Duodenal mucosa (tissue), 2 donors: ENCODE results near the gene PTPRN2.

Experiments used
- H3K27ac ChIP-seq: one replicate; pipeline ENCODE4 v1.7.0; 2013; ENCODE audit warnings: low read depth, low read length
- H3K27me3 ChIP-seq, 2 donors: one replicate each; pipeline ENCODE4 v1.7.0; 2013; ENCODE audit warnings: low read length in 2 of 2, control low read depth in 1 of 2; ENCODE audit not compliant: insufficient read depth in 2 of 2, control insufficient read depth in 1 of 2
- H3K36me3 ChIP-seq, 2 donors: one replicate each; pipeline ENCODE4 v1.7.0; 2013; ENCODE audit warnings: low read length in 2 of 2, control low read depth in 1 of 2; ENCODE audit not compliant: insufficient read depth in 2 of 2, control insufficient read depth in 1 of 2
- H3K4me1 ChIP-seq, 2 donors: one replicate each; pipeline ENCODE4 v1.7.0; 2013; ENCODE audit warnings: low read length in 2 of 2, control low read depth in 1 of 2; ENCODE audit not compliant: insufficient read depth in 2 of 2, control insufficient read depth in 1 of 2
- H3K4me3 ChIP-seq, 2 donors: one replicate each; pipeline ENCODE4 v1.7.0; 2013; ENCODE audit warnings: low read length in 2 of 2, low read depth in 1 of 2
- H3K9ac ChIP-seq, 2 donors: one replicate each; pipeline ENCODE4 v1.7.0; 2013; ENCODE audit warnings: low read length in 2 of 2, low read depth in 1 of 2
- H3K9me3 ChIP-seq, 2 donors: one replicate each; pipeline ENCODE4 v1.7.0; 2013; ENCODE audit warnings: low read length in 2 of 2, control low read depth in 1 of 2; ENCODE audit not compliant: control insufficient read depth in 1 of 2

Gene PTPRN2

DNA sequence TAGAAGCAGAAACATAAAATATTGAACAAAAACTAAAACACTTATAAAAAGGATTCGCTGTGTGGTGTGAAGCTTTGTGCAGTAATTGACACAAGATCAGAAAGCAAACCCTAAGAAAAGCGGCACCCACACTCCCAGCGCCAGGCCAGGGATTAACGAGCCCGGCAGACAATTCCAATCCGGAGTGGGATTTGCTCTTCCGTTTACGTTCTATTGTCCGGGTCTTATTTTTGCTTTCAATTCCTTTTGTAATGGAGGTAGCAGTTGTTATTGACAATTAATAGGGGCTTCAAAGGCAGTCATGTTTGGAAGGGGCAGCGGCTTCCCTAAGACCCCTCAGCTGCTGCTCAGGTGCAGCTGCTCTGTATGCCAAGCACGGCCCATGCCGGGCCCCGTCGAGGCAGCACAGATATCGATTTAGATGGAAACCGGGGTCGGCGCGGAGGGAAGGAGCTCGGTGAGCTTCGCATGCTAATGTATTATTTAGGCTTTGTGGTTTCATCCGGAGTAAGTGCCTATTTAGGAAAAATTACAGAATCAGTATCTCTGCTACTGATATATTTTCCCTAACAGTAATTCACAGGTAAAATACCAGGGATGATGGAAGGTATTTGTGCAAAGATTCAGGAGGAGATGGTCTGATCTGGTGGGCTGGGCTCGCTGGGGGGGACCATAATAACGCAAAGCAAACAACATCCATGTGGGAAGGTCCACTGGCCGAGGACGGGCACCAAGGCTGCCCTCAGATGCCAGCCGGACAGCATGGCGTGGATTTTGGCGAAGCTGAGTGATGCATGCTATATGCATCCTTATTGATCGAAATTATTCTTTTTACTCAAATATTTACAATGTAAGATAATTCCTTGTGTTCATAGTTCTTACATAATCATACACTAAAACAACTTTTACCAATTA lies 561.7 kb downstream of the PTPRN2 start:
- Histone ChIP-seq H3K36me3 (no peaks in the 10 kb centered on the region), H3K4me1 (no peaks in the 10 kb centered on the region), H3K27ac (no peak overlapping the region), H3K9me3 (no peaks in the 10 kb centered on the region), H3K9ac (no peak overlapping the region), H3K27me3 (no peaks in the 10 kb centered on the region), H3K4me3 (no peak overlapping the region)

DNA sequence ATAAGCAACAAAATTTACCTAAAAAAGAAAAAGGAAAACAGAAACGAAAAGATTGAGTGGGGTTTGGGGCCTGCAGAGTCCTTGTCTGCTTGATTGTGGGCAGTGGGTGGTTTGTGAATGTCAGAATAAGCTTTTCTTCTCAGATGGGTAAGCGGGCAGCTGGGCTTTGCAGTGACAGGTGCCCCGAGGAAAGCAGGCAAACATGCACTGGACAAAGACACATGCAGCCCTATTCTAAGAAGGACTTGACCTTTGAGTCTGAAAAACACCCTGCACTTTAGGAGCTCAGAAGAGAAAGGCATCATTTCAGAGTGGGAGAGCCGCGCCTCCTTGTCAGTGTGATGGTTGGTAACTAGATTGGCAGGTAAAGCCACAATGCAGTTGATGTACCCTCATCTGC lies 562.7 kb downstream of the PTPRN2 start:
- Histone ChIP-seq H3K36me3 (no peaks in the 10 kb centered on the region), H3K9ac (no peak overlapping the region), H3K9me3 (no peaks in the 10 kb centered on the region), H3K27ac (no peak overlapping the region), H3K27me3 (no peaks in the 10 kb centered on the region), H3K4me3 (no peak overlapping the region), H3K4me1 (no peaks in the 10 kb centered on the region)

- Histone ChIP-seq H3K9ac (no peak overlapping the region), H3K36me3 (no peaks in the 10 kb centered on the region), H3K4me3 (no peak overlapping the region), H3K27ac (no peak overlapping the region), H3K27me3 (no peaks in the 10 kb centered on the region), H3K9me3 (no peaks in the 10 kb centered on the region), H3K4me1 (no peaks in the 10 kb centered on the region)
These were observed 563.3 kb downstream of the PTPRN2 start for GRCh38 chr7:158024351-158024715.

DNA sequence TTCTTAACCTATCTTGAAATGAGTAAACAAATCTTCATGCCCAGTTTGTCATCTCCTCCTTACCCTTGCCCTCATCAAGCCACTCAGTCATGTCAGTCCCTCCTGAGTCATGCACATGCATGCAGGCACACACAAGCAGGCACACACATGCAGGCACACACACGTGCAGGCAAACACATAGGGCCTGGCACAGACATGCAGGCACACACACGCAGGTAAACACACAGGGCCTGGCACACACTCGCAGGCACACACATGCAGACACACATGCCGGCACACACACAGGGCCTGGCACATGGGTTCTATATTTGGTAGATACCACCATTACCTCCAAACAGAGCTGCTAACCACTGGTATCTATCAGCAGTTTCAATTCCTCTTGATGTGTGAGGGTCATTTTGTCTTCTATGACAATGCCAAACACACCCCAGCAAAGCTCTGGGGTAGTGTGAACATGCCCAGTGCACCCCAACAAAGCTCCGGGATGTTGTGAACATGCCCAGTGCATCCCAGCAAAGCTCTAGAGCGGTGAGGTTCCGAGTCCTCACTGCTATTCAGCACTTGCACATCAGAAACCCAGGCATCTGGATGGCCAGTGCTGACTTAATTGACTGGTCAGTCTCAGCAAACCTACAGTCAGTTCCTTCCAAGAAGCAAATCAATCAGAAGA lies 563.8 kb downstream of the PTPRN2 start:
- Histone ChIP-seq H3K4me3 (no peak overlapping the region), H3K27me3 (no peaks in the 10 kb centered on the region), H3K36me3 (no peaks in the 10 kb centered on the region), H3K9ac (no peak overlapping the region), H3K4me1 (no peaks in the 10 kb centered on the region), H3K27ac (no peak overlapping the region), H3K9me3 (no peaks in the 10 kb centered on the region)

GRCh38 chr7:158023157-158023556 lies 564.5 kb downstream of the PTPRN2 start:
- H3K9ac ChIP-seq: no peak overlapping the region
- H3K4me1 ChIP-seq: no peaks in the 10 kb centered on the region
- no peaks in the 10 kb centered on the region for H3K36me3 ChIP-seq
- H3K4me3 ChIP-seq: no peak overlapping the region
- no peaks in the 10 kb centered on the region for H3K9me3 ChIP-seq
- no peaks in the 10 kb centered on the region for H3K27me3 ChIP-seq
- no peak overlapping the region for H3K27ac ChIP-seq

GRCh38 chr7:158022601-158023000 lies 565.0 kb downstream of the PTPRN2 start:
- H3K27me3 ChIP-seq: no peaks in the 10 kb centered on the region
- no peak overlapping the region for H3K4me3 ChIP-seq
- H3K4me1 ChIP-seq: no peaks in the 10 kb centered on the region
- H3K36me3 ChIP-seq: no peaks in the 10 kb centered on the region
- H3K27ac ChIP-seq: no peak overlapping the region
- no peaks in the 10 kb centered on the region for H3K9me3 ChIP-seq
- H3K9ac ChIP-seq: no peak overlapping the region

DNA sequence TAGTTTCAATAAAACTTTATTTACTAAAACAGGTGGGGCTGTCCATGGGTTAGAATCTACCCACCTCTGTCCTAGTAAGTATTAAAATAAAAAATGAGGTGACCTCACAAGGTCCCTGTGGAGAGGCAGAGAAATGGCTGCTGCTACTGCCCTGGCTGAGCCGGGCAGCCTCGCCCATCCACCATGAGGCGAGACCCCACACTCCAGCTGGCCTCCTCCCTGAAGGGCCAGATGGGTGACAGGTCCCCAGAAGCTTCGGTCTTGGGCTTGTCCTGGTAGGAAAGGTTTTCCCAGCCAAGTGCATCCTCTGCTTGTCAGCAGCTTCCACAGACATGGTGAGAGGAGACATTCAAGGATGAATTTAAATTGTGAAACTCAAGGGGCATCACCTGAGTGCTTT lies 565.8 kb downstream of the PTPRN2 start:
- no peak overlapping the region for H3K4me3 ChIP-seq

DNA sequence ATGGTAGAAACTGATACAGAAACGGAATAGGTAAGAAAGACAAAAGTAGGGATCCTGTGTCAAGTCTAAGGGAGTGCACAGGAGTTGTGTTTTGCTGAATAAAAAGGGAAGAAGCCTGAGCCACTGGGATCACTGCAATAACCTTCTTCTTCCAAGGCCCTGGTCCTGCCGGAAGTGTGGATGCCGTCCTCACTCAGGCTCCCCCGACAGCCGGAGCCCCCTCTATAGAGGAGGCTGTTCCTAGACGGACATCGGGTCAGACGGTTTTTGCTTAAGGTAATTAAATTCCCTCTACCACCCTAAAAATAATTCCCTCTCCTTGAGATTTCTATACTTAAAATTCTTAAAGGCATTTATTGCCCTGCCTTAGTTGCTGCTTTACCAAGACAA lies 566.9 kb downstream of the PTPRN2 start:
- Histone ChIP-seq H3K4me1 (peaks cover 10 to 11% of the 10 kb centered on the region in 2 donors), H3K27me3 (no peaks in the 10 kb centered on the region), H3K36me3 (no peaks in the 10 kb centered on the region), H3K9ac (no peak overlapping the region), H3K4me3 (no peak overlapping the region), H3K9me3 (no peaks in the 10 kb centered on the region), H3K27ac (no peak overlapping the region)

More for the DNA sequence above, 565.8 kb downstream of the PTPRN2 start:
- H3K4me1 ChIP-seq: peaks cover 2 to 3% of the 10 kb centered on the region in 2 donors
- H3K9ac ChIP-seq: no peak overlapping the region
- no peaks in the 10 kb centered on the region for H3K9me3 ChIP-seq
- H3K36me3 ChIP-seq: no peaks in the 10 kb centered on the region
- H3K27ac ChIP-seq: no peak overlapping the region
- no peaks in the 10 kb centered on the region for H3K27me3 ChIP-seq

DNA sequence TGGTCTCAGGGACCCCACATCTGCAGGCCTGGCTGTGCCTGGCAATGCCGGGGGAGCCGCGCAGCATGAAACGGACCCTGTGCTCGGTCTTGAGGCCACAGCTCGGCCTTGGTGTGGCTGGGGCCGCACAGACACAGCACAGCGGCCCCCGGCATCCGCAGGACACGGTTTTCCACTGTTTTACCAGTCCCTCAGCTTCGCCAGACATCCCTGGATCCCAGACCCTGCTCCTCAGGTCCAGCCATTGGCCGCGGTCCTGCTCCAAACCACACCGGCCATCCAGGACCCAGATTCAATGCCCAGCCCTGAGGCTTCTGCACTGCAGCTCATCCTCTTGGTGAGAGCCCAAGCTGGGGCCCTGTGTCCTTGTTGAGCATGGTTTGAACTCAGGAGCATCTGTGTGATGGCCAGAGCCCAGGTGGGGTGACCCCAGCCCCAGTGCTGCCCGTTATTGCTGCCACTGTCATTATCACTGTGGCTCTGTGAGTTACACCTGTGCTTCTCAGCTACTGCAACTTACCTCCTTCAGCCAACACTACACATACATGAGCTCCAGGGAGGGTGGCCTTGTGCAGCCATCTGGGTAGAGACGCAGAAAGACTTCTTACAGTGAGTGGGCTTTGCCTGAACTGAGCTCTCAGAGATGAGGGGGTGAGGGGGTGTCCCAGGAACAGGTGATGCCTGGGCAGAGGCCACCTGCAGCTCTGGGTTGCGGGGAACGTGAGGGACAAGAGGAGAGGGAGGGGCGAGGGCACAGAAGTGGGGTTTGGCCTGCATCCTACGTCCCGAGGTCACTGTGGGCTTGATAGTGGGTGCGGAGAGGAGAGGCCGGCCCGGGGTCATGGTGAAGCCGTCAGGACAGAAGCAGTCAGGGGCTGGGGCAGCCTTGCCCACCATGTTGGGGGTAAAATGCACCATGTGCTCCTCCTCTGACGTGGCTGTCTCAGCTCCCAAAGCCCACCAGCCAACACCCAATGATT lies 567.6 kb downstream of the PTPRN2 start:
- Histone ChIP-seq H3K36me3 (no peaks in the 10 kb centered on the region), H3K27ac (no peak overlapping the region), H3K9me3 (no peaks in the 10 kb centered on the region), H3K4me1 (peaks cover 14 to 18% of the 10 kb centered on the region in 2 donors), H3K4me3 (no peak overlapping the region), H3K27me3 (no peaks in the 10 kb centered on the region), H3K9ac (no peak overlapping the region)
